ENCODE results near the gene STAT5A. TPM values are rescaled to one million over a fixed set of nuclear protein-coding genes. Genes with fewer than 3 reads are reported as not detected.
A peak's percentile ranks its signal among the peaks of the same experiment; 100 is the strongest.
"Not testable (repeated sequence)": the region's sequence is repeated elsewhere in the genome, so short reads cannot be mapped to it uniquely, and the experiment has no call there.

The STAT5A gene
- total RNA-seq, result 10 to 100 TPM; 16.9 to 51.2 TPM

DNA sequence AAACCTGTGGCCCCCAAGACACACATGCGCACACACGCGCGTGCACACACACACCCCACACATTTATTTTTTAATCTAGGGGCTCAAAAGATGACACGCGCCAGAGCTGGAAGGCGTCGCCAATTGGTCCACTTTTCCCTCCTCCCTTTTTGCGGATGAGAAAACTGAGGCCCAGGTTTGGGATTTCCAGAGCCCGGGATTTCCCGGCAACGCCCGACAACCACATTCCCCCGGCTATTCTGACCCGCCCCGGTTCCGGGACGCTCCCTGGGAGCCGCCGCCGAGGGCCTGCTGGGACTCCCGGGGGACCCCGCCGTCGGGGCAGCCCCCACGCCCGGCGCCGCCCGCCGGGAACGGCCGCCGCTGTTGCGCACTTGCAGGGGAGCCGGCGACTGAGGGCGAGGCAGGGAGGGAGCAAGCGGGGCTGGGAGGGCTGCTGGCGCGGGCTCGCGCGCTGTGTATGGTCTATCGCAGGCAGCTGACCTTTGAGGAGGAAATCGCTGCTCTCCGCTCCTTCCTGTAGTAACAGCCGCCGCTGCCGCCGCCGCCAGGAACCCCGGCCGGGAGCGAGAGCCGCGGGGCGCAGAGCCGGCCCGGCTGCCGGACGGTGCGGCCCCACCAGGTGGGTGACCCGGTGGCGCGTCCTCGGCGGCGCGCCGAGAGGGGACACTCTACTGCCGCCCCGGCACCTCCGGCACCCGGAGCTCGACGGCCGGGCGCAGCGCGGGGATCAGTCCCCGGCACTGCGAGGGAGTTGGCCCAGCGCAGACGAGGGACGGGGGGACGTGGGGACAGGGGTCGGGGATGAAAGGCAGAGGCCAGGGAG lies at the start of gene STAT5A:
STAT5A (plus strand) TSS at position 522 of the 826 bp plus-strand sequence. CDS start 914 bp downstream, outside the sequence.
- H3K9me3 ChIP-seq, result no peaks in the 10 kb centered on the region
- peak; percentile 93 for DNase-seq (ENCODE audit: low spot score)
- peak within 1 kb of the TSS; percentile 85 to 90 for H3K27ac ChIP-seq
- H3K4me3 ChIP-seq, result peak within 1 kb of the TSS; percentile 58 to 70
- H3K36me3 ChIP-seq, result peaks cover 5% of the 10 kb centered on the region
- no peaks in the 10 kb centered on the region for H3K27me3 ChIP-seq
- no peak for TF ChIP-seq CTCF (IDR thresholded peaks at IDR 0.05)
- H3K4me1 ChIP-seq, result peaks cover 0 to 45% of the 10 kb centered on the region in 2 donors

GRCh38 chr17:42239576-42239975 lies 48.7 kb upstream of the STAT5A start:
- not testable (repeated sequence) for H3K27ac ChIP-seq, H3K4me1 ChIP-seq, H3K36me3 ChIP-seq, H3K9me3 ChIP-seq, H3K4me3 ChIP-seq, H3K27me3 ChIP-seq
- peak; percentile 18 for DNase-seq (ENCODE audit: low spot score)

DNA sequence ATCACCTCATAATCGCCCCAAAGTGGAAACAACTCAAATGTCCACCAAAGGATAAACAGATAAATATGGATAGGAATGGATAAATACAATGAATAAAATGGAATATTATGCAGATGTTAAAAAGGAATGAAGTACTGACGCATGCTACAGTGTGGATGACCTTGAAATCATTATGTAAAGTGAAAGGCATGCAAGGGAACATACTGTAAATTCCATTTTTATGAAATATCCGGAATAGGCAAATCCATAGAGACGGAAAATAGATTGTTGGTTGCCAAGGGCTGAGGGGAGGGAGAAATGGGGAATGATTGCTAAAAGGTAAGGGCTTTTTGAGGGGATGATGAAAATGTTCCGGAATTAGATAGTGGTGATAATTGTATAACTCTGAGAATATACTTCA lies 48.1 kb upstream of the STAT5A start:
- TF ChIP-seq CTCF (IDR thresholded peaks at IDR 0.05), result no peak
- no peaks in the 10 kb centered on the region for H3K27me3 ChIP-seq
- H3K27ac ChIP-seq, result no peak overlapping the region
- no peak for DNase-seq (ENCODE audit: low spot score)
- no peaks in the 10 kb centered on the region for H3K9me3 ChIP-seq
- H3K36me3 ChIP-seq, result no peaks in the 10 kb centered on the region
- H3K4me3 ChIP-seq, result no peak overlapping the region
- no peaks in the 10 kb centered on the region for H3K4me1 ChIP-seq

- H3K4me3 ChIP-seq, H3K4me1 ChIP-seq, H3K9me3 ChIP-seq, H3K27me3 ChIP-seq, H3K27ac ChIP-seq, H3K36me3 ChIP-seq: not testable (repeated sequence)
- peak; percentile 18 for DNase-seq (ENCODE audit: low spot score)
These were observed 47.4 kb upstream of the STAT5A start for GRCh38 chr17:42240863-42241262.

DNA sequence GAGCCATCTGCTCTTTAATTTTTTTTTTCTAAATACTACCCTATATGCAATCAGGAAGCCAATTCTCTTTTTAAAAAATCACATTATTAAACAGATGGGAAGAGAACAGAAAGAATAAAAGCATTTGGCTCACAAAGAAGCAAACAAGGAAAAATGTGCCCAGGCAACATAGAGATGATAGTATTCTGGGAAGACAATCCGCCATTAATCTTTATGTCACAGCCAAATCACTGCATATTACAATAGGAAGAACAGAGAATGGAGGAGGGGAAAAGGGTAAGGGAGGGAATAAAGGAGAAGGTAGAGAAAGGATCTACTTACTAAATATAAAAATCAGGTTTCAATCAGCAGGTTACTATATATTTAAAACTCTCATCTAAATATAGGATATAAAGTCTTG lies 46.4 kb upstream of the STAT5A start:
- TF ChIP-seq CTCF (IDR thresholded peaks at IDR 0.05), result no peak
- DNase-seq (ENCODE audit: low spot score), result no peak
- no peaks in the 10 kb centered on the region for H3K9me3 ChIP-seq
- H3K27ac ChIP-seq, result no peak overlapping the region
- no peaks in the 10 kb centered on the region for H3K27me3 ChIP-seq
- H3K4me1 ChIP-seq, result no peaks in the 10 kb centered on the region
- H3K4me3 ChIP-seq, result no peak overlapping the region
- no peaks in the 10 kb centered on the region for H3K36me3 ChIP-seq

DNA sequence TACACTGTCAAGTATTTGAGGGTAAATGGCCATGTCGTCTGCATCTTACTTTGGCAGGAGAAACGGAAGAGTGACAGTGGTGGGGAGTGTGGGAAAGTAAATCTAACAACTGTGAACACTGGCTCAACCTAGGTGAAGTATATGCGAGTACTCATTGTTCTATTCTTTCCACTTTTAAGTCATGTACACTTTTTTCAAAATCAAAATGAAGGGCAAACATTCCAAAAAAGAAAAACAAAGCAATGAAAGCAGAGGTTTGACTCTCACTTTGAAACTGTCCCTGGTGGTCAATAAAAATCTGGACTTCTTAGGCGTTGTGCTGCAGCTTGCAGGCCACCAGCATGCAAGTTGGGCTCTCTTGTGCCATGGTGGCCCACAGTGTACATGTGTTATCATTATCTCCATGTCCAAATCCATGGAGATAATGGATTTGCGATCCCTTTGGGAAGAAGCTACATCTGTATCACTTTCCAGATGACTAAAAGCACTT lies 44.8 kb upstream of the STAT5A start:
- Histone ChIP-seq H3K27ac (no peak overlapping the region), H3K9me3 (no peaks in the 10 kb centered on the region), H3K4me3 (no peak overlapping the region), H3K4me1 (peaks cover 0 to 14% of the 10 kb centered on the region in 2 donors), H3K27me3 (no peaks in the 10 kb centered on the region), H3K36me3 (no peaks in the 10 kb centered on the region)
- TF ChIP-seq CTCF (IDR thresholded peaks at IDR 0.05), result no peak
- DNase-seq (ENCODE audit: low spot score), result no peak

- not testable (repeated sequence) for DNase-seq (ENCODE audit: low spot score); H3K36me3 ChIP-seq; H3K27ac ChIP-seq; H3K9me3 ChIP-seq; H3K4me3 ChIP-seq; H3K27me3 ChIP-seq
- H3K4me1 ChIP-seq, result peaks cover 0 to 17% of the 10 kb centered on the region in 2 donors
These were observed 44.2 kb upstream of the STAT5A start for GRCh38 chr17:42244116-42244515.

DNA sequence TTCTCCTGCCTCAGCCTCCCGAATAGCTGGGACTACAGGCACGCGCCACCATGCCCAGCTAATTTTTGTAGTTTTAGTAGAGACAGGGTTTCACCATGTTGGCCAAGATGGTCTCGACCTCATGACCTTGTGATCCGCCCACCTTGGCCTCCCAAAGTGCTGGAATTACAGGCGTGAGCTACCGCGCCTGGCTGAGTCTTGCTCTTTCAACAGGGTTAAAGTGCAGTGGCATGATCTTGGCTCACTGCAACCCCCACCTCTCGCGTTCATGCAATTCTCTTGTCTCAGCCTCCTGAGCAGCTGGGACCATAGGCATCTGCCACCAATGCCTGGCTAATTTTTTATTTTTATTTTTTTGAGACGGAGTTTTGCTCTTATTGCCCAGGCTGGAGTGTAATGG lies 43.1 kb upstream of the STAT5A start:
- not testable (repeated sequence) for H3K4me3 ChIP-seq; H3K27me3 ChIP-seq; H3K36me3 ChIP-seq; H3K27ac ChIP-seq; DNase-seq (ENCODE audit: low spot score); H3K9me3 ChIP-seq
- peaks cover 0 to 26% of the 10 kb centered on the region in 2 donors for H3K4me1 ChIP-seq

Data from right atrium auricular region (tissue), 2 donors.